LNCaP clone FGC (cell line): ENCODE data around the gene PKP3.

Experiments
- DNase-seq: peaks from one replicate; pipeline ENCODE4 v3.0.0-alpha.2; 2011; ENCODE audit warnings: low read depth
- H3K4me3 ChIP-seq: 2 replicates; pipeline ENCODE4 v1.5.1; 2011; ENCODE audit warnings: mild to moderate bottlenecking, low read depth, low read length, control low read depth
- CTCF ChIP-seq: IDR thresholded peaks from 2 replicates; pipeline ENCODE4 v1.5.1; 2012; ENCODE audit warnings: mild to moderate bottlenecking; ENCODE audit not compliant: control insufficient read depth, insufficient read depth; ENCODE audit errors: extremely low read depth

Gene PKP3

GRCh38 chr11:438101-438844 is 44.3 kb downstream of the PKP3 start:
- H3K4me3 ChIP-seq: no peak overlapping the region
- DNase-seq: no peak
- no peak for TF ChIP-seq CTCF

- no peak for TF ChIP-seq CTCF
- H3K4me3 ChIP-seq: no peak overlapping the region
- DNase-seq: no peak
These were observed 45.5 kb downstream of the PKP3 start for GRCh38 chr11:439315-440064.

GRCh38 chr11:440065-441042 is 46.3 kb downstream of the PKP3 start:
- TF ChIP-seq CTCF: no peak
- no peak for DNase-seq
- H3K4me3 ChIP-seq: no peak overlapping the region

GRCh38 chr11:441043-441417 is 47.0 kb downstream of the PKP3 start:
- no peak for TF ChIP-seq CTCF
- DNase-seq: no peak
- H3K4me3 ChIP-seq: peak overlapping the region; percentile 28; the same call in 1 of the 2 replicates

GRCh38 chr11:441418-442274 is 47.6 kb downstream of the PKP3 start, which contains the start of gene ANO9:
ANO9 (minus strand) TSS chr11:442011; CDS start chr11:441926, 85 bp downstream.
- DNase-seq: no peak
- no peak for TF ChIP-seq CTCF
- peak within 1 kb of the TSS; percentile 28 for H3K4me3 ChIP-seq

- H3K4me3 ChIP-seq: no peak overlapping the region
- DNase-seq: no peak
- TF ChIP-seq CTCF: no peak
These were observed 48.6 kb downstream of the PKP3 start for GRCh38 chr11:442611-443081.
